Cardiac fibroblast (primary cell): Measurements from ENCODE around the gene DEAF1.

ENCODE experiments used
- DNase-seq, 2 donors: peaks; one replicate each; pipeline versions ENCODE4 v3.0.0 to v3.0.0-alpha.2; 2010; ENCODE audit warnings: low read depth in 2 of 2
- H3K4me3 ChIP-seq, 2 donors: replicated peaks in 1 of 2; 1 replicate in 1 of 2; 2 replicates in 1 of 2; pipeline ENCODE4 v1.5.1; 2011; ENCODE audit warnings: low read depth in 2 of 2, low read length in 2 of 2, mild to moderate bottlenecking in 2 of 2, moderate library complexity in 1 of 2
- CTCF ChIP-seq: IDR thresholded peaks from one replicate; pipeline ENCODE4 v1.5.1; 2011; ENCODE audit warnings: low read depth, mild to moderate bottlenecking, low read length, inconsistent platforms

Gene DEAF1

GRCh38 chr11:688681-689080, 6.3 kb downstream of the DEAF1 start:
- TF ChIP-seq CTCF: no peak
- DNase-seq: no peak
- no peak overlapping the region for H3K4me3 ChIP-seq

GRCh38 chr11:687751-688150, 7.3 kb downstream of the DEAF1 start:
- TF ChIP-seq CTCF: no peak

GRCh38 chr11:686451-687243, 8.4 kb downstream of the DEAF1 start:
- no peak for DNase-seq
- no peak overlapping the region for H3K4me3 ChIP-seq
- TF ChIP-seq CTCF: no peak

More at GRCh38 chr11:687751-688150, 7.3 kb downstream of the DEAF1 start:
- no peak for DNase-seq
- H3K4me3 ChIP-seq: no peak overlapping the region

GRCh38 chr11:680970-681369, 14.1 kb downstream of the DEAF1 start:
- no peak for DNase-seq
- no peak for TF ChIP-seq CTCF
- H3K4me3 ChIP-seq: no peak overlapping the region

GRCh38 chr11:680476-680875, 14.5 kb downstream of the DEAF1 start:
- H3K4me3 ChIP-seq: no peak overlapping the region
- no peak for TF ChIP-seq CTCF
- DNase-seq: no peak

- TF ChIP-seq CTCF: no peak
- no peak overlapping the region for H3K4me3 ChIP-seq
- no peak for DNase-seq
These were observed 15.5 kb downstream of the DEAF1 start for GRCh38 chr11:679271-680207.
